Measurements from ENCODE around the gene FBXO3. TPM values are rescaled to one million over a fixed set of nuclear protein-coding genes. Genes with fewer than 3 reads are reported as not detected.

Gene FBXO3
- total RNA-seq, 1 experiment from 2014 or later: 32.9 TPM

- no TSS peak for BruUV-seq (replicated peaks)
- no peak for DNase-seq
- ChIA-PET POLR2A (ENCODE audit: unreplicated experiment) (no interaction called here), CTCF (no interaction called here)
- no peaks in the 10 kb centered on the region for H3K9me3 ChIP-seq (ENCODE audit: insufficient read depth, low read depth)
- no peaks in the 10 kb centered on the region for H3F3A ChIP-seq (ENCODE audit: insufficient read depth, low read depth)
- no peak overlapping the region for H3K4me2 ChIP-seq
- no peaks in the 10 kb centered on the region for H4K20me1 ChIP-seq (ENCODE audit: insufficient read depth)
- H3K9me2 ChIP-seq (ENCODE audit: insufficient read depth): no peaks in the 10 kb centered on the region
- H3K27me3 ChIP-seq (ENCODE audit: insufficient read depth, low read depth): no peaks in the 10 kb centered on the region
- TF ChIP-seq EZH2 (IDR thresholded peaks at IDR 0.05; ENCODE audit: low read depth): no peak
- TF ChIP-seq CTCF (conservative IDR thresholded peaks at IDR 0.05): no peak
- H3K4me3 ChIP-seq: no peak overlapping the region
- no peaks in the 10 kb centered on the region for H3K4me1 ChIP-seq (replicated peaks; ENCODE audit: insufficient read depth)
- H2AFZ ChIP-seq: peak overlapping the region; percentile 19; the same call in 1 of the 2 replicates
- no peaks in the 10 kb centered on the region for H3K36me3 ChIP-seq (ENCODE audit: low read depth)
- no peaks in the 10 kb centered on the region for H3K79me2 ChIP-seq (ENCODE audit: low read depth)
- intact Hi-C loops (cut with micrococcal nuclease; ENCODE audit: unreplicated experiment): no loop called here
- no peak overlapping the region for H3K27ac ChIP-seq
Measured at GRCh38 chr11:33787076-33787475, 12.8 kb upstream of the FBXO3 start.

GRCh38 chr11:33785609-33786008 is 11.3 kb upstream of the FBXO3 start:
- no peak for TF ChIP-seq CTCF (conservative IDR thresholded peaks at IDR 0.05)
- BruUV-seq (replicated peaks): no TSS peak
- intact Hi-C loops (cut with micrococcal nuclease; ENCODE audit: unreplicated experiment): no loop called here
- no peaks in the 10 kb centered on the region for H4K20me1 ChIP-seq (ENCODE audit: insufficient read depth)
- H3K36me3 ChIP-seq (ENCODE audit: low read depth): no peaks in the 10 kb centered on the region
- no peaks in the 10 kb centered on the region for H3K9me3 ChIP-seq (ENCODE audit: insufficient read depth, low read depth)
- POLR2A ChIA-PET (ENCODE audit: unreplicated experiment): interaction anchor here (0.6 kb wide), 1 partner anchor 488 kb away, joined by 4 read pairs; no protein-coding TSS in a partner anchor
- no peaks in the 10 kb centered on the region for H3F3A ChIP-seq (ENCODE audit: insufficient read depth, low read depth)
- DNase-seq: no peak
- no peaks in the 10 kb centered on the region for H3K79me2 ChIP-seq (ENCODE audit: low read depth)
- H3K4me3 ChIP-seq: no peak overlapping the region
- CTCF ChIA-PET: interaction anchor here (0.6 kb wide), 1 partner anchor 321 kb away, joined by 3 read pairs; no protein-coding TSS in a partner anchor
- H3K27ac ChIP-seq: no peak overlapping the region
- no peaks in the 10 kb centered on the region for H3K9me2 ChIP-seq (ENCODE audit: insufficient read depth)
- no peaks in the 10 kb centered on the region for H3K27me3 ChIP-seq (ENCODE audit: insufficient read depth, low read depth)
- no peaks in the 10 kb centered on the region for H3K4me1 ChIP-seq (replicated peaks; ENCODE audit: insufficient read depth)
- H3K4me2 ChIP-seq: no peak overlapping the region
- H2AFZ ChIP-seq: no peak overlapping the region

GRCh38 chr11:33779849-33780528 is 5.7 kb upstream of the FBXO3 start:
- Histone ChIP-seq H3K27ac (no peak overlapping the region), H2AFZ (no peak overlapping the region), H3F3A (ENCODE audit: insufficient read depth, low read depth) (no peaks in the 10 kb centered on the region), H3K4me3 (no peak overlapping the region), H3K36me3 (ENCODE audit: low read depth) (no peaks in the 10 kb centered on the region), H3K9me2 (ENCODE audit: insufficient read depth) (no peaks in the 10 kb centered on the region), H3K9me3 (ENCODE audit: insufficient read depth, low read depth) (no peaks in the 10 kb centered on the region), H3K4me2 (no peak overlapping the region), H3K27me3 (ENCODE audit: insufficient read depth, low read depth) (no peaks in the 10 kb centered on the region), H3K79me2 (ENCODE audit: low read depth) (no peaks in the 10 kb centered on the region), H4K20me1 (ENCODE audit: insufficient read depth) (no peaks in the 10 kb centered on the region), H3K4me1 (replicated peaks; ENCODE audit: insufficient read depth) (peaks cover 5% of the 10 kb centered on the region)
- intact Hi-C loops (cut with micrococcal nuclease; ENCODE audit: unreplicated experiment): no loop called here
- ChIA-PET CTCF (no interaction called here), POLR2A (ENCODE audit: unreplicated experiment) (no interaction called here)
- BruUV-seq (replicated peaks): no TSS peak
- DNase-seq: no peak
- TF ChIP-seq EZH2 (IDR thresholded peaks at IDR 0.05; ENCODE audit: low read depth): no peak
- no peak for TF ChIP-seq CTCF (conservative IDR thresholded peaks at IDR 0.05)
